Measurements from ENCODE around the gene TSHZ2. TPM values are rescaled to one million over a fixed set of nuclear protein-coding genes. Genes with fewer than 3 reads are reported as not detected.

Gene TSHZ2
- total RNA-seq, 1 experiment from 2014 or later, result 0.07 TPM

DNA sequence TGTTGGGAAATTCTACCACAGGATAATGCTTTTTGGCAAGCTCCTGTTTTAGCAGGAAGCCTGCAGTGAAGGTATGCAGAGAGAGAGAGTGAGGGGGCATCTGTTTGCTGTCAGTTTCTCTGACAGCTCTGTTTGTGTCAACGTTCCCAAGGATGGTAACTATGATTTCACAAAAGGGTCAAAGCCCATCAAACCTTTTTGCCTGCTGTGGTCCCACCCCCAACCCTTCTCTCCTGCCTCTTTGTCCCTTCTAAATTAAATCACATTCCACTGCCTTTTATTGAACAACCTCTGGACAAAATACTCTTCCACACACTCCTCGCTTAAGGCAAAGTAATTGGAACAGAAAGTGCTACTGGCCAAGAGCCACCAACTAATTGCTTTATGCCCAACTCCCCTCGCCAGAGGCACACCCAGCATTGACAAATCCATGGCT lies 128.3 kb downstream of the TSHZ2 start:
- Mint-ChIP-seq H3K36me3 (ENCODE audit: insufficient read depth in 1 of 3, low read depth in 3 of 3) (no peaks in the 10 kb centered on the region; a peak in 2 of 7 replicates), H3K4me3 (no peak overlapping the region), H3K27me3 (ENCODE audit: low read depth) (peaks cover 2% of the 10 kb centered on the region; the same call in 1 of the 2 replicates), H3K27ac (no peak overlapping the region), H3K4me1 (peaks cover 7 to 10% of the 10 kb centered on the region in 2 experiments; a peak in 1 of 4 replicates), H3K9me3 (peaks cover 2 to 3% of the 10 kb centered on the region in 2 experiments; a peak in 2 of 5 replicates)
- Histone ChIP-seq H2BK20ac (ENCODE audit: low read depth, low read length, poor library complexity, severe bottlenecking) (no peak overlapping the region), H3K23me2 (ENCODE audit: insufficient read length, low read depth, low read length, poor library complexity, severe bottlenecking) (no peaks in the 10 kb centered on the region), H3K4ac (ENCODE audit: low read depth, low read length) (no peak overlapping the region), H2BK5ac (ENCODE audit: insufficient read length, low read length) (no peak overlapping the region), H3K4me1 (ENCODE audit: insufficient read depth, low read length) (no peaks in the 10 kb centered on the region; the same call in 1 of the 2 replicates), H4K8ac (replicated peaks; ENCODE audit: insufficient read length, low read depth, low read length) (no peak overlapping the region), H3K9ac (ENCODE audit: extremely low read depth, insufficient read length, low read length) (no peak overlapping the region), H2BK15ac (ENCODE audit: low read depth, low read length) (no peak overlapping the region), H2AFZ (ENCODE audit: low read length) (no peak overlapping the region), H4K20me1 (ENCODE audit: control insufficient read depth, insufficient read depth, insufficient read length) (no peaks in the 10 kb centered on the region), H2BK120ac (ENCODE audit: low read depth, low read length, poor library complexity, severe bottlenecking) (no peak overlapping the region), H2BK12ac (ENCODE audit: insufficient read length, low read depth, low read length) (no peak overlapping the region), H3K79me1 (ENCODE audit: insufficient read depth, low read depth, low read length, poor library complexity, severe bottlenecking) (no peaks in the 10 kb centered on the region), H3K23ac (ENCODE audit: insufficient read length, low read depth, low read length) (no peak overlapping the region), H3K79me2 (ENCODE audit: insufficient read depth, low read length) (no peaks in the 10 kb centered on the region), H2AK5ac (ENCODE audit: insufficient read length, low read length) (no peak overlapping the region), H4K91ac (ENCODE audit: insufficient read length, low read depth, low read length) (no peak overlapping the region), H3K27me3 (ENCODE audit: insufficient read depth, low read length) (no peaks in the 10 kb centered on the region), H3K18ac (ENCODE audit: insufficient read length, low read depth, low read length) (no peak overlapping the region), H3K56ac (ENCODE audit: insufficient read length, low read depth, low read length) (no peak overlapping the region), H3K9me3 (ENCODE audit: control insufficient read depth, low read depth, low read length) (no peaks in the 10 kb centered on the region), H3T11ph (ENCODE audit: low read length) (no peak overlapping the region), H3K27ac (ENCODE audit: insufficient read length, low read depth, low read length) (no peak overlapping the region), H3K14ac (ENCODE audit: insufficient read depth, low read length) (no peak overlapping the region), H3K4me2 (ENCODE audit: insufficient read depth, insufficient read length, low read length) (no peak overlapping the region), H4K5ac (ENCODE audit: insufficient read length, low read depth, low read length) (no peak overlapping the region)
- DNase-seq, result no peak
- WGBS (ENCODE audit: extremely low coverage, insufficient read length, low lambda C conversion rate), result no CpG with 5 or more reads among the region's 3 CpGs
- TF ChIP-seq, protein P1, sequence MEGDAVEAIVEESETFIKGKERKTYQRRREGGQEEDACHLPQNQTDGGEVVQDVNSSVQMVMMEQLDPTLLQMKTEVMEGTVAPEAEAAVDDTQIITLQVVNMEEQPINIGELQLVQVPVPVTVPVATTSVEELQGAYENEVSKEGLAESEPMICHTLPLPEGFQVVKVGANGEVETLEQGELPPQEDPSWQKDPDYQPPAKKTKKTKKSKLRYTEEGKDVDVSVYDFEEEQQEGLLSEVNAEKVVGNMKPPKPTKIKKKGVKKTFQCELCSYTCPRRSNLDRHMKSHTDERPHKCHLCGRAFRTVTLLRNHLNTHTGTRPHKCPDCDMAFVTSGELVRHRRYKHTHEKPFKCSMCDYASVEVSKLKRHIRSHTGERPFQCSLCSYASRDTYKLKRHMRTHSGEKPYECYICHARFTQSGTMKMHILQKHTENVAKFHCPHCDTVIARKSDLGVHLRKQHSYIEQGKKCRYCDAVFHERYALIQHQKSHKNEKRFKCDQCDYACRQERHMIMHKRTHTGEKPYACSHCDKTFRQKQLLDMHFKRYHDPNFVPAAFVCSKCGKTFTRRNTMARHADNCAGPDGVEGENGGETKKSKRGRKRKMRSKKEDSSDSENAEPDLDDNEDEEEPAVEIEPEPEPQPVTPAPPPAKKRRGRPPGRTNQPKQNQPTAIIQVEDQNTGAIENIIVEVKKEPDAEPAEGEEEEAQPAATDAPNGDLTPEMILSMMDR (conservative IDR thresholded peaks at IDR 0.05), result no peak

Data from H9 (cell line).